ENCODE data around the gene TAS2R39. TPM values are rescaled to one million over a fixed set of nuclear protein-coding genes. Genes with fewer than 3 reads are reported as not detected.

Gene TAS2R39
- total and polyA plus RNA-seq, 2 of the 4 experiments (the other 2 are of a cell fraction), result not detected

DNA sequence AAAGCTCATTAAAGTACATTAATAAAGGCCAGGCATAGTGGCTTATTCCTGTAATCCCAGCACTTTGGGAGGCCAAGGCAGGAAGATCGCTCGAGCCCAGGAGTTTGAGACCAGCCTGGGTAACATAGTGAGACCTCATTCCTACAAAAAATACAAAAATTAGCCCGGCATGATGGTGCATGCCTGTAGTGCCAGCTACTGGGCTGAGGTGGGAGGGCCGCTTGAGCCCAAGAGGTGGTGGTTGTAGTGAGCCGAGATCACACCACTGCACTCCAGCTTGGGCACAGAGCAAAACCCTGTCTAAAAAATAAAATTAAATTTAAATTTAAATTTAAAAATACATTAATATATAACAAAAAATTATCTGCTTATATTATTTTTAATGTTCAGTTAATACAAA is 7.1 kb upstream of the TAS2R39 start:
- Histone ChIP-seq H2AFZ (replicated peaks; ENCODE audit: low read length, poor library complexity) (no peak overlapping the region), H3K27ac (ENCODE audit: insufficient read depth, low read length) (no peak overlapping the region)

More for the DNA sequence above, 7.1 kb upstream of the TAS2R39 start:
- Histone ChIP-seq H3K9me3 (ENCODE audit: control insufficient read depth, insufficient read depth, low read length) (no peaks in the 10 kb centered on the region), H2BK5ac (ENCODE audit: low read depth, low read length, poor library complexity, severe bottlenecking) (no peak overlapping the region), H3K79me1 (ENCODE audit: low read depth in 1 of 2, low read length in 2 of 2) (no peaks in the 10 kb centered on the region), H3K9me1 (ENCODE audit: insufficient read depth, low read length) (no peaks in the 10 kb centered on the region), H3K56ac (ENCODE audit: extremely low read depth, insufficient read depth, low read length) (no peak overlapping the region), H3K9ac (ENCODE audit: low read depth, low read length) (no peak overlapping the region), H3K27me3 (ENCODE audit: control insufficient read depth, insufficient read depth, low read length) (no peaks in the 10 kb centered on the region), H4K5ac (ENCODE audit: low read depth, low read length) (no peak overlapping the region), H2BK15ac (ENCODE audit: low read depth, low read length) (no peak overlapping the region), H3K4me2 (ENCODE audit: low read depth, low read length) (no peak overlapping the region), H3K4ac (ENCODE audit: low read depth, low read length) (no peak overlapping the region), H4K91ac (ENCODE audit: insufficient read depth, low read depth, low read length) (no peak overlapping the region), H3K36me3 (ENCODE audit: control insufficient read depth, insufficient read depth, low read length) (no peaks in the 10 kb centered on the region), H2AK5ac (ENCODE audit: low read depth, low read length) (no peak overlapping the region), H3K23ac (ENCODE audit: low read depth, low read length) (no peak overlapping the region), H3K4me1 (ENCODE audit: control insufficient read depth, insufficient read depth, low read length) (no peaks in the 10 kb centered on the region), H3K18ac (ENCODE audit: low read depth, low read length) (no peak overlapping the region), H4K8ac (ENCODE audit: low read depth in 2 of 2, low read length in 2 of 2) (no peak overlapping the region), H2BK20ac (ENCODE audit: low read depth, low read length) (no peak overlapping the region), H4K20me1 (ENCODE audit: insufficient read depth, low read length) (no peaks in the 10 kb centered on the region), H3K14ac (replicated peaks; ENCODE audit: low read depth, low read length) (no peak overlapping the region), H2BK120ac (ENCODE audit: low read depth, low read length) (no peak overlapping the region), H3K4me3 (ENCODE audit: insufficient read depth, low read depth, low read length) (no peak overlapping the region), H2AK9ac (replicated peaks; ENCODE audit: low read depth, low read length, poor library complexity) (no peak overlapping the region)
- WGBS, 2 experiments (ENCODE audit: extremely low coverage in 2 of 2, insufficient read length in 1 of 2), result no CpG with 5 or more reads among the region's 5 CpGs
- no TSS peak for BruUV-seq (replicated peaks)
- TF ChIP-seq, protein P1, sequence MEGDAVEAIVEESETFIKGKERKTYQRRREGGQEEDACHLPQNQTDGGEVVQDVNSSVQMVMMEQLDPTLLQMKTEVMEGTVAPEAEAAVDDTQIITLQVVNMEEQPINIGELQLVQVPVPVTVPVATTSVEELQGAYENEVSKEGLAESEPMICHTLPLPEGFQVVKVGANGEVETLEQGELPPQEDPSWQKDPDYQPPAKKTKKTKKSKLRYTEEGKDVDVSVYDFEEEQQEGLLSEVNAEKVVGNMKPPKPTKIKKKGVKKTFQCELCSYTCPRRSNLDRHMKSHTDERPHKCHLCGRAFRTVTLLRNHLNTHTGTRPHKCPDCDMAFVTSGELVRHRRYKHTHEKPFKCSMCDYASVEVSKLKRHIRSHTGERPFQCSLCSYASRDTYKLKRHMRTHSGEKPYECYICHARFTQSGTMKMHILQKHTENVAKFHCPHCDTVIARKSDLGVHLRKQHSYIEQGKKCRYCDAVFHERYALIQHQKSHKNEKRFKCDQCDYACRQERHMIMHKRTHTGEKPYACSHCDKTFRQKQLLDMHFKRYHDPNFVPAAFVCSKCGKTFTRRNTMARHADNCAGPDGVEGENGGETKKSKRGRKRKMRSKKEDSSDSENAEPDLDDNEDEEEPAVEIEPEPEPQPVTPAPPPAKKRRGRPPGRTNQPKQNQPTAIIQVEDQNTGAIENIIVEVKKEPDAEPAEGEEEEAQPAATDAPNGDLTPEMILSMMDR (conservative IDR thresholded peaks at IDR 0.05; ENCODE audit: low read depth, low read length), result no peak
- TF ChIP-seq, protein P2, sequence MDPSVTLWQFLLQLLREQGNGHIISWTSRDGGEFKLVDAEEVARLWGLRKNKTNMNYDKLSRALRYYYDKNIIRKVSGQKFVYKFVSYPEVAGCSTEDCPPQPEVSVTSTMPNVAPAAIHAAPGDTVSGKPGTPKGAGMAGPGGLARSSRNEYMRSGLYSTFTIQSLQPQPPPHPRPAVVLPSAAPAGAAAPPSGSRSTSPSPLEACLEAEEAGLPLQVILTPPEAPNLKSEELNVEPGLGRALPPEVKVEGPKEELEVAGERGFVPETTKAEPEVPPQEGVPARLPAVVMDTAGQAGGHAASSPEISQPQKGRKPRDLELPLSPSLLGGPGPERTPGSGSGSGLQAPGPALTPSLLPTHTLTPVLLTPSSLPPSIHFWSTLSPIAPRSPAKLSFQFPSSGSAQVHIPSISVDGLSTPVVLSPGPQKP (IDR thresholded peaks at IDR 0.05; ENCODE audit: borderline replicate concordance, low read depth, low read length), result no peak
- TF ChIP-seq BHLHE40 (IDR thresholded peaks at IDR 0.05; ENCODE audit: low read depth, low read length) (no peak), NFE2L2 (IDR thresholded peaks at IDR 0.05; ENCODE audit: low read depth, low read length) (no peak), CEBPB (IDR thresholded peaks at IDR 0.05; ENCODE audit: low read depth, low read length) (no peak), SMC3 (IDR thresholded peaks at IDR 0.05; ENCODE audit: low read depth, low read length) (no peak), RFX5 (IDR thresholded peaks at IDR 0.05; ENCODE audit: low read depth, low read length) (no peak), FOS (IDR thresholded peaks at IDR 0.05; ENCODE audit: low read depth, low read length) (no peak), POLR2A (IDR thresholded peaks at IDR 0.05; ENCODE audit: low read depth, low read length) (no peak), MXI1 (IDR thresholded peaks at IDR 0.05; ENCODE audit: borderline replicate concordance, low read depth, low read length) (no peak), MAFK (IDR thresholded peaks at IDR 0.05; ENCODE audit: low read depth, low read length) (no peak)
- CTCF ChIA-PET, result interaction anchor here (1.2 kb wide), 1 partner anchor 39 kb away, joined by 3 read pairs; no protein-coding TSS in a partner anchor
- POLR2A ChIA-PET (ENCODE audit: unreplicated experiment), result no interaction called here
- in situ Hi-C loops (cut with MboI; ENCODE audit: low sequenced_read_pairs) (no loop called here), intact Hi-C loops (cut with micrococcal nuclease) (no loop called here), dilution Hi-C loops (cut with HindIII; ENCODE audit: low sequenced_read_pairs, unreplicated experiment) (no loop called here)
- DNase-seq (no peak), ATAC-seq (ENCODE audit: low read depth) (no peak)
